GM21390 (cell line): ENCODE results near the gene HECTD1.
A peak's percentile ranks its signal among the peaks of the same experiment; 100 is the strongest.
"Not testable (repeated sequence)": the region's sequence is repeated elsewhere in the genome, so short reads cannot be mapped to it uniquely, and the experiment has no call there.

Experiments used
- ATAC-seq: cut with Tn5 transposase; IDR thresholded peaks from one replicate; pipeline ENCODE4 v1.9.1; 2021; ENCODE audit not compliant: unreplicated experiment

Gene HECTD1

GRCh38 chr14:31207755-31208545, at the start of gene HECTD1:
TSS of gene HECTD1 (minus strand) at chr14:31207793. CDS start at chr14:31205936, 1,857 bp downstream.
- peak; percentile 67 for ATAC-seq

DNA sequence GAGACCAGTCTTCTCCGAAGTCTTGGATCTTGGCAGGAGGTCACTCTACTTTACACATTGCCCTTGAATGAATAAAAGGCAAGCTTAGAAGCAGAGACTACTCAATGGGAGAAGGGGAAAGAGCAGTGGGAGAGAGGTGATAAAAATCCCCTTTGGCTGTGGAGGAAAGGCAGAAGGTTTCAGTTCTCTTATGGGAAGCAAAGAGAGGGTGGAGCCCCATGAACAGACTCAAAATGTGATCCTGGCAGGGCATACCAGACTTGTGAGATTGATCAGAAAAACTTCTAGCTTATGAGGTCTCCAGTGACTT, 49.6 kb upstream of the HECTD1 start:
- no peak for ATAC-seq

DNA sequence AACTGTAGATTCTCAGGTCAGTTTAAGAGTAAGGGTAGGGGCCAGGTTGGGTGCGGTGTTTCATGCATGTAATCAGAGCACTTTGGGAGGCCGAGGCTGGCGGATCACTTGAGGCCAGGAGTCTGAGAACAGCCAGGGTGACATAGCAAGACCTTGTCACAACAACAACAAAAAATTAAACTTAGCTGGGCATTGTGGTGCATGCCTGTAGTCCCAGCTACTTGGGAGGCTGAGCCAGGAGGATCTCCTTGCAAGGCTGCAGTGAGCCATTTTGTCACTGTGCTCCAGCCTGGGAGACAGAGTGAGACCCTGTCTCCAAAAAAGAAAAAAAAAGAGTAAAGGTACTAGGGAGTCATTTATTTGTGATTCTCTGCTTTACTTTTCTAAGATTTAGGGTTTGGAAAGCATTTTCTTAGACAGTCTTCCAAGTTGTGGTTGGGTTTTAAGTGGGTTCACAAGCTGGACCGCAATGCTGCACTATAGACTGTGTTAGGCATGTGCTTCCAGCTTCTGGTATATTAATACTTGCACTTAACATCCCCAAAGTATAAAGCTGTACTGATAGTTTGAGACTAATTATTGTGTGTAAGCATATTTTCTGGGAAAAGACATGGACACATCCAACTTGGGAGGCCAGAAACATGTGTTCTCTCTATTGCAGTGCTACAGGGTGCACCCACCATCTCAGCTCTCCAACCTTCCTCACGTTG, 49.1 kb upstream of the HECTD1 start:
- no peak for ATAC-seq

GRCh38 chr14:31255918-31256317, 48.3 kb upstream of the HECTD1 start:
- ATAC-seq = not testable (repeated sequence)

GRCh38 chr14:31255286-31255685, 47.7 kb upstream of the HECTD1 start:
- no peak for ATAC-seq

GRCh38 chr14:31253746-31254471, 46.3 kb upstream of the HECTD1 start:
- no peak for ATAC-seq

DNA sequence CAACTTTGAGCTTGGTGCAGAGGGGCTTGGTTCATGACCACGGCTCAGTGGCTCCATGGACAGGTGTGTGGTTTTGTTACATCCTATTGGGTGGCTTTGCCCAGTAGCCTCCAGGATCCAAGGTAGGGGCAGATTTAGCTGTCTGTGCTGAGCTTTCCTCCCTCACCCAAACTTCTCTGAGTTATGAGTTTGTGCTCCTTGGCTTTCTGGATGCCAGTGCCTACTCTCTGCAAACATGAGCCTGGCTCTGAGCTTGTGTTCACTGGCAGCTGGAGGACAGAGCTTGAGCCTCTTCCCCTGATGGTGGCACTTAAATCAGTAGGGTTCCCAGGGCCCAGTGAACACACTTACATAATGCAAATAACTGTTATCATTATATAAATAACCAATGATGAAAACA, 45.3 kb upstream of the HECTD1 start:
- ATAC-seq = no peak

GRCh38 chr14:31251028-31251958, 43.7 kb upstream of the HECTD1 start:
- no peak for ATAC-seq

GRCh38 chr14:31244626-31245025, 37.0 kb upstream of the HECTD1 start:
- no peak for ATAC-seq

GRCh38 chr14:31243860-31244259, 36.3 kb upstream of the HECTD1 start:
- ATAC-seq = no peak

DNA sequence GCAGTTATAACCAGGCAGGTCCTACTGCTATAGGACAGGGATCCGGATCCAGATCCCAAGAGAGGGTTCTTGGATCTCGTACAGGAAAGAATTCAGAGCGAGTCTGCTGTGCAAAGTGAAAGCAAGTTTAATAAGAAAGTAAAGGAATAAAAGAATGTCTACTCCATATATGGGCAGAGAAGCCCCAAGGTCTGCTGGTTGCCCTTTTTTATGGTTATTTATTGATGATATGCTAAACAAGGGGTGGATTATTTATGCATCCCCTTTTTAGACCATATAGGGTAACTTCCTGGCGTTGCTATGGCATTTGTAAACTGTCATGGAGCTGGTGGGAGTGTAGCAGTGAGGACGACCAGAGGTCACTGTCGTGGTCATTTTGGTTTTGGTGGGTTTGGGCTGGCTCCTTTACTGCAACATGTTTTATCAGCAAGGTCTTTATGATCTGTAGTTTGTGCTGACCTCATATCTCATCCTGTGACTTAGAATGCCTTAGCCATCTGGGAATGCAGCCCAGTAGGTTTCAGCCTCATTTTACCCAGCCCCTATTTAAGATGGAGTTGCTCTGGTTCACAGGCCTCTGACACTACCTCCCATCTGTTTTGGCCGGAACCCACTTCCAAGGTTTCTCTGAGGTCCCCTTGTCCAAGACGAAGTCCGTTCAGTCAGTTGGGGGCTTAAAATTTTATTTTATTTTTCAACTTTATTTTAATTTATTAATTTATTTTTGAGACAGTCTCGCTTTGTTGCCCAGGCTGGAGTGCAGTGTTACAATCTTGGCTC, 34.8 kb upstream of the HECTD1 start:
- ATAC-seq = not testable (repeated sequence)

GRCh38 chr14:31241450-31242114, 34.0 kb upstream of the HECTD1 start:
- no peak for ATAC-seq

- no peak for ATAC-seq
Measured at GRCh38 chr14:31239741-31240140, 32.1 kb upstream of the HECTD1 start.

DNA sequence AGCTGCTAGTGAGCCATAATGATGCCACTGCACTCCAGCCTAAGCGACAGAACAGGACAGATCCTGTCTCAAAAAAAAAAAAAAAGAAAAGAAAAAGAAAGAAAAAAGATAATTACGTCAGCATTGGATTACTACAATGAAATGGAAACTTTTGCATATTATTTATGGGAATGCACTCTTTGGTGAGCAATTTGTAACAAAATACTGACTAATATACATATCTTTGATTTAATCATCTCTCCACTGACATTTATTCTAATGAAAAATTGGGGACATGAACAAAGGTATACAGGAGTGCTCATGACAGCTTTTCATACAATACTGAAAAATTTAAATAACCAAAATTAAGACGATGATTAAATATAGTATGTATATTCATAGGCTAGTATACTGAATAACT, 27.9 kb upstream of the HECTD1 start:
- ATAC-seq = no peak

- ATAC-seq = no peak
Measured at GRCh38 chr14:31232081-31232480, 24.5 kb upstream of the HECTD1 start.

DNA sequence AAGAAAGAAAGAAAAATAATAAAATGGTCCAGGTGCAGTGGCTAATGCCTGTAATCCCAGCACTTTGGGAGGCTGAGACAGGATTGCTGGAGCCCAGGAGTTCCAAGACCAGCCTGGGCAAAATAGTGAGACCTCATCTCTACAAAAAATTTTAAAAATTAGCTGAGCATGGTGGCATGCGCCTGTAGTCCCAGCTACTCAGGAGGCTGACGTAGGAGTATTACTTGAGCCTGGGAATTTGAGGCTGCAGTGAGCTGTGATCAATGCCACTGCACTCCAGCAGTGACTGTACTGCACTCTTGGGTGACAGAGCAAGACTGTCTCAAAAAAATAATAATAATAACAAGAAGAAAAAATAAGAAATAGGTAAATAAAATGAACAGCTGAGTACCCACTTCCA, 23.7 kb upstream of the HECTD1 start:
- not testable (repeated sequence) for ATAC-seq

- ATAC-seq = no peak
Measured at GRCh38 chr14:31230573-31230958, 23.0 kb upstream of the HECTD1 start.

GRCh38 chr14:31229638-31230572, 22.3 kb upstream of the HECTD1 start:
- no peak for ATAC-seq
